K562 (cell line): Measurements from ENCODE around the gene SPHK2. TPM values are rescaled to one million over a fixed set of nuclear protein-coding genes. Genes with fewer than 3 reads are reported as not detected.
A peak's percentile ranks its signal among the peaks of the same experiment; 100 is the strongest.

Source experiments
- ATAC-seq: fragments of 200-7000 bp; cut with Tn5 transposase; 3 replicates; pipeline ENCODE4 v1.9.1; 2020; ENCODE audit warnings: moderate library complexity
- BruUV-seq: library from RNA; stranded (reverse); fragments of 400-500 nt; replicated peaks from 2 replicates; lab custom pipeline; 2021; lab: Mats Ljungman, UMichigan
- CTCF ChIA-PET: fragments of 300-600 bp; formaldehyde crosslinking; extraction: SDS; loops from one replicate; lab custom pipeline; 2021; ENCODE audit warnings: low intra/inter-chr PET ratio; lab: Yijun Ruan, JAX
- POLR2A ChIA-PET: fragments of 300-600, 350-650 bp; sonication (Branson Sonifier 250); formaldehyde crosslinking; extraction: SDS; loops from one replicate; lab custom pipeline; 2021; ENCODE audit warnings: antibody characterized with exemption, inconsistent platforms; lab: Yijun Ruan, JAX
- DNase-seq, 4 experiments: peaks; one replicate each; pipeline versions ENCODE4 v3.0.0 to v3.0.0-alpha.2; 2011 to 2018; ENCODE audit warnings: low spot score in 3 of 4, mixed read lengths in 3 of 4; ENCODE audit errors: extremely low read depth in 1 of 4
- FAIRE-seq: peaks from 2 replicates; lab custom pipeline; 2011; peaks lifted over from hg19 to GRCh38; lab: Jason Lieb, UNC
- H2AFZ ChIP-seq: 2 replicates; pipeline ENCODE4 v1.6.0; 2011; ENCODE audit warnings: low read depth, low read length, control low read depth, inconsistent platforms
- H3K27ac ChIP-seq: fragments of 200-600 bp; 3 replicates; pipeline ENCODE4 v1.8.0; 2011; ENCODE audit warnings: low read depth, mild to moderate bottlenecking, control low read depth, inconsistent platforms, low read length, moderate library complexity, mixed read lengths; ENCODE audit errors: extremely low read depth
- H3K27me3 ChIP-seq, 2 experiments: fragments of 300-600 bp in 1 of 2; 2 replicates in 1 of 2; 3 replicates in 1 of 2; pipeline versions ENCODE4 v1.6.0 to v1.8.0; 2011; ENCODE audit warnings: inconsistent platforms in 2 of 2, low read length in 2 of 2, mild to moderate bottlenecking in 1 of 2, mixed read lengths in 1 of 2, moderate library complexity in 1 of 2; ENCODE audit not compliant: control insufficient read depth in 2 of 2, insufficient read depth in 2 of 2
- H3K36me3 ChIP-seq: fragments of 300-600 bp; 3 replicates; pipeline ENCODE4 v1.8.0; 2011; ENCODE audit warnings: mild to moderate bottlenecking, low read length, inconsistent platforms; ENCODE audit not compliant: control insufficient read depth, insufficient read depth
- H3K4me1 ChIP-seq, 2 experiments: fragments of 200-600 bp in 1 of 2; replicated peaks in 1 of 2; 2 replicates in 1 of 2; 3 replicates in 1 of 2; pipeline versions ENCODE4 v1.5.1 to v1.8.0; 2011; ENCODE audit warnings: inconsistent platforms in 2 of 2, low read length in 2 of 2, mild to moderate bottlenecking in 1 of 2, mixed read lengths in 1 of 2, moderate library complexity in 1 of 2; ENCODE audit not compliant: control insufficient read depth in 2 of 2, insufficient read depth in 2 of 2
- H3K4me2 ChIP-seq: 2 replicates; pipeline ENCODE4 v1.6.1; 2011; ENCODE audit warnings: low read length, control low read depth, inconsistent platforms, mixed read lengths; ENCODE audit not compliant: insufficient read depth
- H3K4me3 ChIP-seq: fragments of 200-600 bp; sonication (generic), shearing (Covaris generic); 2 replicates; pipeline ENCODE4 v1.5.1; 2016; ENCODE audit warnings: control low read depth, inconsistent platforms
- H3K79me2 ChIP-seq: fragments of 200-600 bp; 3 replicates; pipeline ENCODE4 v1.8.0; 2011; ENCODE audit warnings: low read length, inconsistent platforms; ENCODE audit not compliant: control insufficient read depth, insufficient read depth
- H3K9ac ChIP-seq, 2 experiments: 2 replicates each; pipeline versions ENCODE4 v1.6.0 to v1.6.1; 2011; ENCODE audit warnings: low read depth in 2 of 2, low read length in 2 of 2, control low read depth in 1 of 2, inconsistent platforms in 1 of 2, mild to moderate bottlenecking in 1 of 2, mixed read lengths in 1 of 2; ENCODE audit not compliant: insufficient read depth in 1 of 2
- H3K9me1 ChIP-seq: one replicate; pipeline ENCODE4 v1.6.0; 2011; ENCODE audit warnings: inconsistent platforms, mild to moderate bottlenecking, low read length, moderate library complexity; ENCODE audit not compliant: control insufficient read depth, insufficient read depth
- H3K9me3 ChIP-seq: replicated peaks from 2 replicates; pipeline ENCODE4 v1.5.1; 2011; ENCODE audit warnings: low read depth, low read length, inconsistent platforms; ENCODE audit not compliant: control insufficient read depth, insufficient read depth
- H4K20me1 ChIP-seq: replicated peaks from 2 replicates; pipeline ENCODE4 v1.6.1; 2011; ENCODE audit warnings: low read length, inconsistent platforms, mixed read lengths; ENCODE audit not compliant: control insufficient read depth, insufficient read depth
- POLR2G ChIP-seq: fragments of 200-400 bp; formaldehyde crosslinking; IDR thresholded peaks from 2 replicates; pipeline ENCODE4 v1.6.1; 2017; ENCODE audit warnings: low read depth, mild to moderate bottlenecking, antibody characterized with exemption, low read length, moderate library complexity
- RBFOX2 ChIP-seq: fragments of 200-400 bp; formaldehyde crosslinking; IDR thresholded peaks from 2 replicates; pipeline ENCODE4 v1.6.1; 2017; ENCODE audit warnings: low read depth, mild to moderate bottlenecking, low read length, moderate library complexity
- ZNF318 ChIP-seq, 2 experiments: fragments of 450-650 bp; IDR thresholded peaks; 2 replicates each; pipeline ENCODE4 v1.6.1; 2016; ENCODE audit warnings: mild to moderate bottlenecking in 2 of 2, borderline replicate concordance in 1 of 2, low read depth in 1 of 2, moderate library complexity in 1 of 2
- WGBS: fragments of 100-300 bp; shearing (Covaris generic); methylation state at CpG from one replicate; pipeline ENCODE4 v1.1.6; 2016; ENCODE audit warnings: low coverage, mixed read lengths; ENCODE audit not compliant: insufficient coverage; ENCODE audit errors: missing lambda C conversion rate; 5-methylcytosine and 5-hydroxymethylcytosine counted together
- in situ Hi-C: fragments of 300-500 bp; cut with MboI; formaldehyde crosslinking; loops from 4 replicates; pipeline ENCODE4 v1.15.0; 2018; ENCODE audit warnings: inconsistent platforms, mixed read lengths
- intact Hi-C: fragments of 100-400 bp; cut with micrococcal nuclease; formaldehyde crosslinking; loops from 2 replicates; pipeline ENCODE4 v1.14.2; 2022
- polyA plus RNA-seq, 8 experiments: library from polyadenylated mRNA; depleted of rRNA in 4 of 8; stranded (reverse) in 5 of 8; unstranded in 3 of 8; fragments of >200 nt; fragmentation: Nextera tagmentation in 2 of 8; fragmentation: Illumina TruSeq in 1 of 8; extraction: Ambion mirVana in 2 of 8; extraction: Trizol in 1 of 8; gene quantifications; 2 replicates each; pipeline versions ENCODE4 v1.2.1 to v1.2.3, GENCODE V29; 2011 to 2014; ENCODE audit warnings: inconsistent platforms in 1 of 8, missing spikeins in 1 of 8
- total RNA-seq, 7 experiments: library from RNA; depleted of rRNA in 6 of 7; stranded (reverse); fragments of >200 nt in 6 of 7; fragmentation: Illumina TruSeq in 2 of 7; extraction: Trizol in 2 of 7; gene quantifications; 2 replicates each; pipeline versions ENCODE4 v1.2.1 to v1.2.3, GENCODE V29; 2011 to 2021; ENCODE audit warnings: low replicate concordance in 1 of 7

Gene SPHK2
- total and polyA plus RNA-seq, 9 of the 15 experiments (the other 6 are each of a cell fraction or from before 2014, with no cell fraction given) = 0.10 to 15.2 (median 2.9) TPM

- H3K27ac ChIP-seq = no peak overlapping the region
- peaks cover 5% of the 10 kb centered on the region; the same call in 1 of the 3 replicates for H3K36me3 ChIP-seq
- ChIA-PET CTCF (no interaction called here), POLR2A (interaction anchor here (0.9 kb wide), 1 partner anchor 11 kb away, joined by 3 read pairs; the partner anchor contains the start of gene DBP)
- intact Hi-C loops (no loop called here), in situ Hi-C loops (no loop called here)
- H2AFZ ChIP-seq = no peak overlapping the region
- H3K79me2 ChIP-seq = no peaks in the 10 kb centered on the region
- DNase-seq = no peak
- no peak overlapping the region for H3K4me2 ChIP-seq
- no peak for TF ChIP-seq ZNF318 (IDR thresholded peaks at IDR 0.05; ENCODE audit: borderline replicate concordance in 1 of 2, low read depth in 1 of 2)
- TF ChIP-seq RBFOX2 = 0 out of 2 replicates have a peak, but pooled peaks have one; percentile 17
- peak; percentile 42; the same call in 1 of the 2 replicates for TF ChIP-seq POLR2G
- no peak overlapping the region for H3K4me3 ChIP-seq
- no peaks in the 10 kb centered on the region for H3K9me3 ChIP-seq
- H3K4me1 ChIP-seq = peaks cover 16 to 69% of the 10 kb centered on the region in 2 experiments
- no peaks in the 10 kb centered on the region for H3K27me3 ChIP-seq
- peak overlapping the region in 1 of 2 experiments; percentile 11; a peak in 2 of 4 replicates for H3K9ac ChIP-seq
- no TSS peak for BruUV-seq
- H4K20me1 ChIP-seq = no peaks in the 10 kb centered on the region
- FAIRE-seq = no peak
- WGBS = 92% methylated on average over 20 of the region's 30 CpGs
- no peaks in the 10 kb centered on the region for H3K9me1 ChIP-seq
- no peak for ATAC-seq
Observed at GRCh38 chr19:48625891-48626327, 6.6 kb downstream of the SPHK2 start.
